ENCODE results near the gene TAMM41. TPM values are rescaled to one million over a fixed set of nuclear protein-coding genes. Genes with fewer than 3 reads are reported as not detected.
"Not testable (repeated sequence)": the region's sequence is repeated elsewhere in the genome, so short reads cannot be mapped to it uniquely, and the experiment has no call there.

TAMM41 gene
- total RNA-seq, 4 donors from 2014 or later: 7.0 to 17.5 (median 9.5) TPM

- TF ChIP-seq CTCF (IDR thresholded peaks at IDR 0.05) (no peak), POLR2A (IDR thresholded peaks at IDR 0.05) (no peak)
- H3K9me3 ChIP-seq: no peaks in the 10 kb centered on the region
- DNase-seq: no peak
- H3K36me3 ChIP-seq: no peaks in the 10 kb centered on the region
- no peak overlapping the region for H3K4me3 ChIP-seq
- intact Hi-C loops (cut with DNase I): no loop called here
- WGBS, 2 donors: 71 to 73% methylated on average over 8 to 9 of the region's 9 CpGs
- H3K27ac ChIP-seq: no peak overlapping the region
- H3K4me1 ChIP-seq: peaks cover 0 to 6% (median 0%) of the 10 kb centered on the region in 3 donors
- H3K27me3 ChIP-seq: no peaks in the 10 kb centered on the region
Measured at GRCh38 chr3:11757441-11757875, 89.2 kb downstream of the TAMM41 start.

GRCh38 chr3:11755276-11755675, 91.4 kb downstream of the TAMM41 start:
- no peak overlapping the region for H3K4me3 ChIP-seq
- WGBS, 2 donors: 81 to 86% methylated on average over 10 of the region's 12 CpGs
- H3K27me3 ChIP-seq: no peaks in the 10 kb centered on the region
- H3K27ac ChIP-seq: no peak overlapping the region
- DNase-seq: no peak
- TF ChIP-seq CTCF (IDR thresholded peaks at IDR 0.05) (no peak), POLR2A (IDR thresholded peaks at IDR 0.05) (no peak)
- peaks cover 0 to 6% (median 0%) of the 10 kb centered on the region in 3 donors for H3K4me1 ChIP-seq
- no peaks in the 10 kb centered on the region for H3K9me3 ChIP-seq
- intact Hi-C loops (cut with DNase I): no loop called here
- H3K36me3 ChIP-seq: no peaks in the 10 kb centered on the region

- intact Hi-C loops (cut with DNase I); H3K9me3 ChIP-seq; H3K4me3 ChIP-seq; H3K27ac ChIP-seq; DNase-seq; H3K27me3 ChIP-seq; H3K36me3 ChIP-seq; H3K4me1 ChIP-seq: not testable (repeated sequence)
- WGBS, 2 donors: 71 to 76% methylated on average over 4 of the region's 4 CpGs
Measured at GRCh38 chr3:11752254-11752653, 94.4 kb downstream of the TAMM41 start.

- H3K36me3 ChIP-seq; H3K27ac ChIP-seq; H3K9me3 ChIP-seq; intact Hi-C loops (cut with DNase I); DNase-seq; H3K4me3 ChIP-seq; H3K27me3 ChIP-seq; H3K4me1 ChIP-seq: not testable (repeated sequence)
- WGBS, 2 donors: 82 to 87% methylated on average over 8 to 9 of the region's 9 CpGs
Measured at GRCh38 chr3:11748306-11748705, 98.4 kb downstream of the TAMM41 start.

Small RNA genes within 50 kb of the gene (small RNA-seq; reads per million reads assigned to genes)
- 0 reads per million in 4 donors for gene CYCSP12

Other genes with a start within 250 kb of the TAMM41 start
- 10 to 100 TPM; 31.8 to 50.0 (median 44.5) TPM for gene VGLL4, start 203.0 kb downstream of the TAMM41 start, total RNA-seq
- gene SYN2, start 157.5 kb upstream of the TAMM41 start, total RNA-seq: 1 to 10 TPM in 1 of 4 donors, under 1 TPM in 2, not detected in 1; 0.09 to 2.1 (median 0.76) TPM

Data from esophagus squamous epithelium (tissue), 5 donors.